GM12864 (cell line): Measurements from ENCODE around the gene NSG2.

ENCODE experiments used
- DNase-seq: peaks from one replicate; pipeline ENCODE4 v3.0.0-alpha.2; 2011; ENCODE audit warnings: low read depth
- H3K4me3 ChIP-seq: 2 replicates; pipeline ENCODE4 v1.5.1; 2011; ENCODE audit warnings: mild to moderate bottlenecking, low read depth, low read length, control low read depth
- CTCF ChIP-seq: IDR thresholded peaks from 2 replicates; pipeline ENCODE4 v1.5.1; 2011; ENCODE audit warnings: low read depth, mild to moderate bottlenecking, moderate library complexity, low read length, control low read depth, inconsistent platforms; ENCODE audit errors: missing control alignments

The NSG2 gene

DNA sequence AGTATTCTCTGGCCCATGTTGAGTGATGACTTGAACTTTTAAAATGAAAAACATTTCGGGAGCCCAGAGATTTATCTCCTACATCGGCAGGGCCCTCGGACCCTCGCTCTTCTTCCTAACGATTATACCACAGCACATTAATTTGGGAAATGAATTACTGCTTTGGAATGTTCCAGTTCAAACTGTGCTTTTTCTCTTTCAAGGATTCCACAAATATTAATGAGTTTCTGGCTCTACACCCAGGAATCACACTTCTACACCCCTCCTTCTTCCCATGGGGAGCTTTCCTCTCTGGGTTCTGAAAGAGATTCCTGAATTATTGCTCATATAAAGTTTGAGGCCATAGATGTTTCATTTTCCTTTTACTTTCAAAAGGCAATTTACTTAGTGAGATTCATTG, 41.2 kb downstream of the NSG2 start:
- DNase-seq: no peak
- no peak for TF ChIP-seq CTCF
- H3K4me3 ChIP-seq: no peak overlapping the region

GRCh38 chr5:174087783-174088182, 42.3 kb downstream of the NSG2 start:
- no peak for DNase-seq
- TF ChIP-seq CTCF: no peak
- H3K4me3 ChIP-seq: no peak overlapping the region

DNA sequence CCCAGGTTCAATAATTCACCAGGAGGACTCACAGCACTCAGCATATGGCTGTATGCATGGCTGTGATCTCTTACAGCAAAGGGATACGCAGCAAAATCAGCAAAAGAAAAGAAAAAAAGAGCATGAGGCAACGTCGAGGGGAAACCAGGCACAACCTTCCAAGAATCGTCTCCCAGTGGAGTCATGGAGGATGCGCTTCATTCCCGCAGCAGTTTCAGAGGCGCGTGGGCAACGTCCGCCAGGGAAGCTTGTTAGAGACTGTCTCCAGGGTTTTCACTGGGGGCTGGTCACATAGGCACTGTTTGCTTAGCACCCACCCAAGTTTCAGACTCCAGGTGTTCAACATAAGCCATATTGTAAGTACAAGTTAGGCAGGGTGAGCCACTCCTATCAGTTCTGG, 44.6 kb downstream of the NSG2 start:
- TF ChIP-seq CTCF: no peak
- no peak for DNase-seq
- H3K4me3 ChIP-seq: no peak overlapping the region

GRCh38 chr5:174093123-174093522, 47.6 kb downstream of the NSG2 start:
- no peak for TF ChIP-seq CTCF
- no peak overlapping the region for H3K4me3 ChIP-seq
- no peak for DNase-seq

GRCh38 chr5:174094857-174095606, 49.5 kb downstream of the NSG2 start:
- DNase-seq: no peak
- TF ChIP-seq CTCF: no peak
- H3K4me3 ChIP-seq: no peak overlapping the region

DNA sequence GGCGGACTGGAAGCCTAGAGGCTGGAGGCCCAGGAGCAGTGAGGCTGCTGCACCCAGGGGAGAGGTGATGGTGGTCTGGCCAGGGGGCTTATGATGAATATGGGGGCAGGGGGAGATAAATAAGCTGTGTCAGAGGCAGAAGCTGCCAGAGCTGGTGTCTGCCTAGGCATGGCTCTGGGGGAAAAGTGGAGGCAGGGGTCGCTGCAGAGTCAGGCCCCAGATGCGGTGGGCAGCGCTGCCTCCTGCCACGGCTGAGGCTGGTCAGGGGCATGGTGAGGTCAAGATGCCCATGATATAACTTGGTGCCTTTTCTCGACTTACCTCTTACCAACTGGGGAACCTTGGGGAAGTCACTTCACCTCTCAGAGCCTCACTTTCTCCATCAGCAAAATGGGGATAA, 51.1 kb downstream of the NSG2 start:
- no peak overlapping the region for H3K4me3 ChIP-seq
- no peak for DNase-seq
- no peak for TF ChIP-seq CTCF
